A673 (cell line): Measurements from ENCODE around the gene ASB11.

Experiments
- CTCF ChIP-seq: fragments of 300-800, 200-600 bp; sonication (generic); conservative IDR thresholded peaks from 2 replicates; pipeline ENCODE4 v1.5.1; 2017; ENCODE audit warnings: low read depth, mild to moderate bottlenecking, antibody characterized with exemption, low read length, moderate library complexity, mixed read lengths
- EZH2 ChIP-seq: fragments of 200-600 bp; sonication (generic); IDR thresholded peaks from 2 replicates; pipeline ENCODE4 v1.6.1; 2017; ENCODE audit warnings: borderline replicate concordance, low read depth, mild to moderate bottlenecking, mixed read lengths, antibody characterized with exemption, low read length; ENCODE audit not compliant: poor library complexity, severe bottlenecking

- TF ChIP-seq CTCF (no peak), EZH2 (no peak)
Observed at GRCh38 chrX:15240414-15240813, 75.0 kb downstream of the ASB11 start.
